K562 (cell line): ENCODE measurements around the gene TRIM68. TPM values are rescaled to one million over a fixed set of nuclear protein-coding genes. Genes with fewer than 3 reads are reported as not detected.

Experiments
- ELF2 ChIP-seq: fragments of 250-450 bp; sonication (Bioruptor Pico); IDR thresholded peaks from 2 replicates; pipeline ENCODE4 v1.5.0; 2021; ENCODE audit warnings: mild to moderate bottlenecking
- GABPB1 ChIP-seq: sonication (generic); formaldehyde crosslinking; IDR thresholded peaks from 2 replicates; pipeline ENCODE4 v1.8.0; 2022; ENCODE audit warnings: mild to moderate bottlenecking, missing genetic modification reagents
- GTF2F1 ChIP-seq: IDR thresholded peaks from 2 replicates; pipeline ENCODE4 v1.6.1; 2011; ENCODE audit warnings: low read depth, low read length, improper control_type of control experiment
- KDM5B ChIP-seq: fragments of 200-600 bp; sonication (generic); IDR thresholded peaks from 2 replicates; pipeline ENCODE4 v1.6.1; 2012; ENCODE audit warnings: low read depth, mild to moderate bottlenecking, moderate library complexity, low read length, control low read depth, inconsistent platforms; ENCODE audit not compliant: insufficient replicate concordance
- MEF2D ChIP-seq: conservative IDR thresholded peaks from 2 replicates; pipeline ENCODE4 v1.6.1; 2016; ENCODE audit warnings: low read depth, missing genetic modification characterization, missing compliant biosample characterization
- MIER1 ChIP-seq: fragments of 450-650 bp; IDR thresholded peaks from 2 replicates; pipeline ENCODE4 v1.6.1; 2016; ENCODE audit warnings: antibody characterized with exemption, mild to moderate bottlenecking, low read depth
- PTTG1 ChIP-seq: fragments of 450-650 bp; IDR thresholded peaks from 2 replicates; pipeline ENCODE4 v1.6.1; 2016; ENCODE audit warnings: low read depth, mild to moderate bottlenecking, missing genetic modification characterization, missing compliant biosample characterization
- RAD51 ChIP-seq: fragments of 450-650 bp; IDR thresholded peaks from 2 replicates; pipeline ENCODE4 v1.7.1; 2016; ENCODE audit warnings: low read depth, mild to moderate bottlenecking, borderline replicate concordance
- RBM34 ChIP-seq: fragments of 200-400 bp; formaldehyde crosslinking; IDR thresholded peaks from 2 replicates; pipeline ENCODE4 v1.6.1; 2018; ENCODE audit warnings: low read length, borderline replicate concordance; ENCODE audit not compliant: insufficient read depth
- RREB1 ChIP-seq: fragments of 250-450 bp; sonication (Bioruptor Pico); IDR thresholded peaks from 2 replicates; pipeline ENCODE4 v1.4.0; 2020
- STAT5B ChIP-seq: fragments of 250-450 bp; sonication (Bioruptor Pico); IDR thresholded peaks from 2 replicates; pipeline ENCODE4 v1.8.0; 2021; ENCODE audit warnings: mild to moderate bottlenecking, inconsistent platforms
- polyA plus RNA-seq, 8 experiments: library from polyadenylated mRNA; depleted of rRNA in 4 of 8; stranded (reverse) in 5 of 8; unstranded in 3 of 8; fragments of >200 nt; fragmentation: Nextera tagmentation in 2 of 8; fragmentation: Illumina TruSeq in 1 of 8; extraction: Ambion mirVana in 2 of 8; extraction: Trizol in 1 of 8; gene quantifications; 2 replicates each; pipeline versions ENCODE4 v1.2.1 to v1.2.3, GENCODE V29; 2011 to 2014; ENCODE audit warnings: inconsistent platforms in 1 of 8, missing spikeins in 1 of 8
- total RNA-seq, 7 experiments: library from RNA; depleted of rRNA in 6 of 7; stranded (reverse); fragments of >200 nt in 6 of 7; fragmentation: Illumina TruSeq in 2 of 7; extraction: Trizol in 2 of 7; gene quantifications; 2 replicates each; pipeline versions ENCODE4 v1.2.1 to v1.2.3, GENCODE V29; 2011 to 2021; ENCODE audit warnings: low replicate concordance in 1 of 7
- TF ChIP-seq, protein P1 (sequence below), 2 experiments: fragments of 450-650 bp; IDR thresholded peaks; 2 replicates each; pipeline ENCODE4 v1.6.1; 2016
- TF ChIP-seq, protein P2 (sequence below): fragments of 450-650 bp; IDR thresholded peaks from 2 replicates; pipeline ENCODE4 v1.6.1; 2014; ENCODE audit warnings: low read depth, mild to moderate bottlenecking, moderate library complexity, borderline replicate concordance
- TF ChIP-seq, protein P3 (sequence below): sonication (generic); formaldehyde crosslinking; IDR thresholded peaks from 2 replicates; pipeline ENCODE4 v1.8.1; 2023; ENCODE audit warnings: mild to moderate bottlenecking, missing genetic modification reagents

TRIM68 gene
- total and polyA plus RNA-seq, 9 of the 15 experiments (the other 6 are each of a cell fraction or from before 2014, with no cell fraction given), result 5.2 to 10.9 (median 7.9) TPM

- 0 out of 2 replicates have a peak, but pooled peaks have one; percentile 35 for TF ChIP-seq RREB1 (CRISPR knock-in tag)
- no peak for TF ChIP-seq GTF2F1
- TF ChIP-seq GABPB1 (CRISPR knock-in tag), result peak; percentile 55
- TF ChIP-seq, protein P1, sequence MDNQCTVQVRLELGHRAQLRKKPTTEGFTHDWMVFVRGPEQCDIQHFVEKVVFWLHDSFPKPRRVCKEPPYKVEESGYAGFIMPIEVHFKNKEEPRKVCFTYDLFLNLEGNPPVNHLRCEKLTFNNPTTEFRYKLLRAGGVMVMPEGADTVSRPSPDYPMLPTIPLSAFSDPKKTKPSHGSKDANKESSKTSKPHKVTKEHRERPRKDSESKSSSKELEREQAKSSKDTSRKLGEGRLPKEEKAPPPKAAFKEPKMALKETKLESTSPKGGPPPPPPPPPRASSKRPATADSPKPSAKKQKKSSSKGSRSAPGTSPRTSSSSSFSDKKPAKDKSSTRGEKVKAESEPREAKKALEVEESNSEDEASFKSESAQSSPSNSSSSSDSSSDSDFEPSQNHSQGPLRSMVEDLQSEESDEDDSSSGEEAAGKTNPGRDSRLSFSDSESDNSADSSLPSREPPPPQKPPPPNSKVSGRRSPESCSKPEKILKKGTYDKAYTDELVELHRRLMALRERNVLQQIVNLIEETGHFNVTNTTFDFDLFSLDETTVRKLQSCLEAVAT (IDR thresholded peaks at IDR 0.05), result peak in 1 of 2 experiments; percentile 52; a peak in 1 of 4 replicates
- TF ChIP-seq STAT5B (CRISPR knock-in tag), result no peak
- peak; percentile 87 for TF ChIP-seq KDM5B
- no peak for TF ChIP-seq RBM34
- no peak for TF ChIP-seq MEF2D (tag)
- TF ChIP-seq PTTG1 (tag), result no peak
- TF ChIP-seq MIER1, result no peak
- TF ChIP-seq, protein P2, sequence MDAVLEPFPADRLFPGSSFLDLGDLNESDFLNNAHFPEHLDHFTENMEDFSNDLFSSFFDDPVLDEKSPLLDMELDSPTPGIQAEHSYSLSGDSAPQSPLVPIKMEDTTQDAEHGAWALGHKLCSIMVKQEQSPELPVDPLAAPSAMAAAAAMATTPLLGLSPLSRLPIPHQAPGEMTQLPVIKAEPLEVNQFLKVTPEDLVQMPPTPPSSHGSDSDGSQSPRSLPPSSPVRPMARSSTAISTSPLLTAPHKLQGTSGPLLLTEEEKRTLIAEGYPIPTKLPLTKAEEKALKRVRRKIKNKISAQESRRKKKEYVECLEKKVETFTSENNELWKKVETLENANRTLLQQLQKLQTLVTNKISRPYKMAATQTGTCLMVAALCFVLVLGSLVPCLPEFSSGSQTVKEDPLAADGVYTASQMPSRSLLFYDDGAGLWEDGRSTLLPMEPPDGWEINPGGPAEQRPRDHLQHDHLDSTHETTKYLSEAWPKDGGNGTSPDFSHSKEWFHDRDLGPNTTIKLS, result peak; percentile 85; the same call in 1 of the 2 replicates
- no peak for TF ChIP-seq ELF2 (CRISPR knock-in tag)
- TF ChIP-seq, protein P3, sequence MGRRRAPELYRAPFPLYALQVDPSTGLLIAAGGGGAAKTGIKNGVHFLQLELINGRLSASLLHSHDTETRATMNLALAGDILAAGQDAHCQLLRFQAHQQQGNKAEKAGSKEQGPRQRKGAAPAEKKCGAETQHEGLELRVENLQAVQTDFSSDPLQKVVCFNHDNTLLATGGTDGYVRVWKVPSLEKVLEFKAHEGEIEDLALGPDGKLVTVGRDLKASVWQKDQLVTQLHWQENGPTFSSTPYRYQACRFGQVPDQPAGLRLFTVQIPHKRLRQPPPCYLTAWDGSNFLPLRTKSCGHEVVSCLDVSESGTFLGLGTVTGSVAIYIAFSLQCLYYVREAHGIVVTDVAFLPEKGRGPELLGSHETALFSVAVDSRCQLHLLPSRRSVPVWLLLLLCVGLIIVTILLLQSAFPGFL, result no peak; the same call in 1 of the 2 replicates
- no peak for TF ChIP-seq RAD51
Measured at GRCh38 chr11:4607781-4608666, at the start of gene TRIM68 (continued).
